Stimulated activated CD4-positive, alpha-beta T cell treated with anti-CD3 and anti-CD28 coated beads, TNF-alpha, amount 100 ng/mL, for 1 hour (primary cell): ENCODE results near the gene POLR2J2.
A peak's percentile ranks its signal among the peaks of the same experiment; 100 is the strongest.
"Not testable (repeated sequence)": the region's sequence is repeated elsewhere in the genome, so short reads cannot be mapped to it uniquely, and the experiment has no call there.

ENCODE experiments used
- DNase-seq, 3 donors: peaks; one replicate each; pipeline ENCODE4 v3.0.0-alpha.2; 2020; ENCODE audit warnings: low read depth in 3 of 3, low spot score in 1 of 3

POLR2J2 gene

GRCh38 chr7:102673447-102674067, 2.1 kb upstream of the POLR2J2 start:
- not testable (repeated sequence) for DNase-seq

DNA sequence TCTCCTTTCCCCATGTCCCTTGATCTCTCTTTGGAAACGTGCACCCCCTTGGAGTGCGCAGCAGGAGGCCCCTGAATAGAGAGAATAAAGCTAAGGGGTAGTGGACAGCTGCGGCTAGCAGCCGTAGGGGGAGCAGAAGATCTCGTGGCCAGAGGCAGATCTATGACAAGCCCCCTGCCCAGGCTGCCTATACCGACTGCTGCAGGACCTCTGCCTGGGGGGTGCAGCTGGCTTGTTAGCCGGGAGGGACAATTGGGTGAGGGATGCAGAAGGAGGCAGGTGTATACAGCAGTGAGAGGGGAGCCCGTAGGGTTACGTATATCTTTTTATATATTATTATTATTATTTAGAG, 469 bp upstream of the POLR2J2 start:
- DNase-seq, result not testable (repeated sequence)

DNA sequence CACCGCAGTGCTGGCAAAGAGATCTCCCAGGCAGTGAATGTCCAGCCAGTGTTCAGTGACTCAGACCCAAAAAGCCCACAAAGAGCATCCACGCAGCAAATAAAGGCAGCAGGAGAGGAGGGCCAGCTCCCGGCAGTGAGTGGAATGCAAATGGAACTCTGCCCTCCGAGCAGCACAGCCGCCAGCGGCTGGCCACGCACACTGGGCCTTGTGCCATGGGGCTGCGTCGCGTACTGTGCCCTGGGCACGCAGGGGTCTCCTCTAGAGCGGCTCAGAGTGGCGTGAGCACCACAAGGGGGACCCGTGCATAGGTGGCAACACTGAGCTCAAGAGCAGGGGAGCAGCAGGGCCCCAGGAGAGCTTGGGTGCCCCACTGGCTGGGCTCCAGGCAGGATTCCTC, 3.9 kb downstream of the POLR2J2 start:
- not testable (repeated sequence) for DNase-seq

- not testable (repeated sequence) for DNase-seq
Observed at GRCh38 chr7:102666850-102667249, 4.6 kb downstream of the POLR2J2 start.

DNA sequence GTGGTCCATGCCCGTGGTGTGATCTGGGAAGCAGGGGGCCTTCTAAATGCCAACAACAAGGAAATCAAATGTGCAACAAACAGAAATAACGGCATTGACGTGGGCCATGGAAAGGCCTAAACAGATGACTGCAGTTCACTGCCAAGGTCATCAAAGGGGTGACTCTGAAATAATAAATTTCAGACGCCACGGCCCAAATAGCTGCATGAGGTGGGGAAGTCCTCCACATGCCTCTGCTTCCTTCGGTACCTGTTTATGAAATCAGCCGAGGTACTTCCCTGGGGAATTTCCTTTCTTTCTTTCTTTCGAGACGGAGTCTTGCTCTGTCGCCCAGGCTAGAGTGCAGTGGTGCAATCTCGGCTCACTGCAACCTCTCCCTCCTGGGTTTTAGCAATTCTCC, 6.7 kb downstream of the POLR2J2 start:
- DNase-seq, result not testable (repeated sequence)

- DNase-seq, result not testable (repeated sequence)
Observed at GRCh38 chr7:102649924-102650323, 21.5 kb downstream of the POLR2J2 start, which contains the start of gene SPDYE2B. Gene SPDYE2B, plus strand, starts transcription at chr7:102650319. Its CDS starts 2,030 bp downstream, at chr7:102652349.

GRCh38 chr7:102647813-102648212, 23.6 kb downstream of the POLR2J2 start:
- not testable (repeated sequence) for DNase-seq

- DNase-seq, result not testable (repeated sequence)
Observed at GRCh38 chr7:102643404-102643803, 28.1 kb downstream of the POLR2J2 start.

- not testable (repeated sequence) for DNase-seq
Observed at GRCh38 chr7:102642691-102643090, 28.8 kb downstream of the POLR2J2 start, which contains the start of gene UPK3BL1. Gene UPK3BL1, minus strand, starts transcription at chr7:102642791. Its CDS starts 50 bp downstream, at chr7:102642741.

DNA sequence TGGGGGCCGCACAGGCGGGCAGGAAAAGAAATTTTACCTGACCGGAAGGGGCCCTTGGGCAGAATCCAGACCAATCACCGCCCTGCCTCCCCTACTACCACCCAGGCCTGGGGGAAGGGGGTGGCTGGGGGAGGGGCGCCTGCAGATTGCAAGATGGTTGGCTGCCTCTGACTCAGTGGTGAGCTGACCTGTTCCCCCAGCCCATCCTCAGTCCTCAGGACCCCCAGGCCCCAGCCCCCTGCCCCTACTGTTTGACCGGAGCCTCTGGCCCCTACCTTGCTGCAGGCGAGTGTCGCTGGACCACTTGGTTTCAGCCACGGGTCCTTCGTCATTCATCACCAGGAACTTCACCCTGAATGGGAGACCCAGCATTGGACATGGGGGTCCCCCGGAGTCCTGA, 32.6 kb downstream of the POLR2J2 start:
- not testable (repeated sequence) for DNase-seq

DNA sequence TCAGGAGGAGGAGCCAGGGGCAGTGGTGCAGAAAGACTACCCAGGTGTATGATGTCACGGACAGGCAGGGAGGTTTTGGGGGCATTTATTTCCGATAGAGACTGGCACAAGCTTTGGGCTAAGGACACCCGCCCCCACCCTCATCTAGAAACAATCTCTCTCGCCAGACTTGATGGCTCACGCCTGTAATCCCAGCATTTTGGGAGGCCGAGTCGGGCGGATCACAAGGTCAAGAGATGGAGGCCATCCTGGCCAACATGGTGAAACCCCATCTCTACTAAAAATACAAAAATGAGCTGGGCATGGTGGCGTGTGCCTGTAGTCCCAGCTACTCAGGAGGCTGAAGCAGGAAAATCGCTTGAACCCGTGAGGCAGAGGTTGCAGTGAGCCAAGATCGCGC, 34.5 kb downstream of the POLR2J2 start:
- not testable (repeated sequence) for DNase-seq

GRCh38 chr7:102635354-102635753, 36.1 kb downstream of the POLR2J2 start:
- not testable (repeated sequence) for DNase-seq

DNA sequence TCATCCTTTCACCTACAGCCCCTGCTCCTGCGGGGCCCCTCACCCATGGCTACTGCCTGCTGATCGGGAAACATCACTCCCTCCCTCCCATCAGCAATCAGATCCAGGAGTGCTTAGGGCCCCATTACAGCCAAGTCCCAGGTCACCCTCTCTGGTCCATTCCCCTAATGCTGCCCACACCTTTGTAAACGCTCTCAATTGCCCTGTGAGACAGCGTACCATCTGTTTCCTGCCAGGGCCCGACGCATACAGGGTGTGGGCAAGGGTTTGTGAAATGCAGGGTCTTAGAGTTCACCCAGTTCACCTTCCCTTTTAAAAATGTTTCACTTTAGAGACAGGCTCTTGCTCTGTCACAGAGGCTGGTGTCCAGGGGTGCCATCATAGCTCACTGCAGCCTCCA, 37.2 kb downstream of the POLR2J2 start:
- DNase-seq, result not testable (repeated sequence)

DNA sequence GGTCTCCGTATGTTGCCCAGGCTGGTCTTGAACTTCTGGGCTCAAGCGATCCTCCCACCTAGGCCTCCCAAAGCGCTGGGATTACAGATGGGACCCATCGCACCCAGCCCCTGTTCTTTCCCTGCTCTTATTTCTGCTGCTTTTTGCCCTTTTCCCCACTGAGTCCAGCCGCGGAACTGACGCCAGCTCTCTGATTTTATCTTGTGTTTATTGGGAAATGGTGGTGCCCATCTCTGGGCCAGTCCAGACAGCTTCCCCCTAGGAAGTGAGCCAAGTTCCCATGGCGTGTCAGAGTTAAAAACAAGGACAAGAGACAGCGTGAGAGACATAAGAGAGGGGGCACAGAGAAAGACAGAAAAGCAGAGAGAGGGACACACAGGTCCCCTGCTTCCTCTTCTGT, 40.8 kb downstream of the POLR2J2 start:
- not testable (repeated sequence) for DNase-seq

GRCh38 chr7:102627271-102627904, 44.1 kb downstream of the POLR2J2 start:
- DNase-seq, result not testable (repeated sequence)

GRCh38 chr7:102618122-102618521, 53.3 kb downstream of the POLR2J2 start:
- DNase-seq, result not testable (repeated sequence)

- DNase-seq, result peak in 1 of 3 donors; percentile 28
Observed at GRCh38 chr7:102616507-102617125, 54.8 kb downstream of the POLR2J2 start, which contains the start of gene RASA4. Gene RASA4, minus strand, starts transcription at chr7:102616756. Its CDS starts 67 bp downstream, at chr7:102616689.
